Subcutaneous adipose tissue (tissue), 4 donors: ENCODE results near the gene TSPAN31. TPM values are rescaled to one million over a fixed set of nuclear protein-coding genes. Genes with fewer than 3 reads are reported as not detected.

Experiments used
- total RNA-seq, 4 donors: library from RNA; depleted of rRNA; stranded (reverse); fragments of >200 nt; gene quantifications; one replicate each; pipeline ENCODE4 v1.1.0, GENCODE V29; 2016
- TF ChIP-seq, protein P1 (sequence below): fragments of 450-650 bp; IDR thresholded peaks from one replicate; pipeline ENCODE4 v1.5.1; 2016; ENCODE audit warnings: low read depth, mild to moderate bottlenecking, control low read depth, antibody characterized with exemption, moderate library complexity

TSPAN31 gene
- total RNA-seq, 4 donors from 2014 or later = 52.8 to 116 (median 62.2) TPM

DNA sequence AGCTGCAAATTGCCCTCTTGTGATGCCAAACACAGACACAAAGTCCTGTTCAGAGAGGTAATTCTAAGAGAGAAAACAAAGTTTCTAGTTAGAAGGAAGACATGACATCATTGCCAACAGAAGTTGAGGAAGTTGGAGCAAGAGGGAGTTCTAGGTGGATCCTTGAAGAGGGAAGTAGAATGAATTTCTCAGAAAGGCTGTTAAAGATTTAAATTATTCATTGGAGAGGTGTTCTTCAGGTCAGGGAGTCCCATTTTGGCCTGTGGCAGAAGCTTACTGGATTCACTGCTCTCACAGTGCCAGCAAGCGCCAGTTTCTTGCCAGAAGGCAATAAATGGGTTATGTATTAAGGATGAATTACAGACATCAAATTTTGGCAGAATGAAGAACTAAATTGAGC, 53.1 kb downstream of the TSPAN31 start:
- TF ChIP-seq, protein P1, sequence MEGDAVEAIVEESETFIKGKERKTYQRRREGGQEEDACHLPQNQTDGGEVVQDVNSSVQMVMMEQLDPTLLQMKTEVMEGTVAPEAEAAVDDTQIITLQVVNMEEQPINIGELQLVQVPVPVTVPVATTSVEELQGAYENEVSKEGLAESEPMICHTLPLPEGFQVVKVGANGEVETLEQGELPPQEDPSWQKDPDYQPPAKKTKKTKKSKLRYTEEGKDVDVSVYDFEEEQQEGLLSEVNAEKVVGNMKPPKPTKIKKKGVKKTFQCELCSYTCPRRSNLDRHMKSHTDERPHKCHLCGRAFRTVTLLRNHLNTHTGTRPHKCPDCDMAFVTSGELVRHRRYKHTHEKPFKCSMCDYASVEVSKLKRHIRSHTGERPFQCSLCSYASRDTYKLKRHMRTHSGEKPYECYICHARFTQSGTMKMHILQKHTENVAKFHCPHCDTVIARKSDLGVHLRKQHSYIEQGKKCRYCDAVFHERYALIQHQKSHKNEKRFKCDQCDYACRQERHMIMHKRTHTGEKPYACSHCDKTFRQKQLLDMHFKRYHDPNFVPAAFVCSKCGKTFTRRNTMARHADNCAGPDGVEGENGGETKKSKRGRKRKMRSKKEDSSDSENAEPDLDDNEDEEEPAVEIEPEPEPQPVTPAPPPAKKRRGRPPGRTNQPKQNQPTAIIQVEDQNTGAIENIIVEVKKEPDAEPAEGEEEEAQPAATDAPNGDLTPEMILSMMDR = no peak

Other genes with a start within 250 kb of the TSPAN31 start
- gene DDIT3, start 224.5 kb upstream of the TSPAN31 start, total RNA-seq = 10 to 100 TPM; 23.3 to 68.8 (median 45.1) TPM
- 10 to 100 TPM; 14.8 to 41.4 (median 16.8) TPM for gene MBD6, start 222.2 kb upstream of the TSPAN31 start, total RNA-seq
- gene DCTN2, start 197.8 kb upstream of the TSPAN31 start, total RNA-seq = 100 to 1,000 TPM in 3 of 4 donors, 10 to 100 TPM in 1; 78.6 to 161 (median 131) TPM
- gene KIF5A, start 195.0 kb upstream of the TSPAN31 start, total RNA-seq = under 1 TPM in 2 of 4 donors, not detected in 2; 0.17 to 0.38 TPM
- gene PIP4K2C, start 153.8 kb upstream of the TSPAN31 start, total RNA-seq = 10 to 100 TPM; 10.7 to 13.2 (median 11.9) TPM
- gene DTX3, start 140.2 kb upstream of the TSPAN31 start, total RNA-seq = 1 to 10 TPM; 1.8 to 4.8 (median 4.0) TPM
- gene ARHGEF25, start 133.6 kb upstream of the TSPAN31 start, total RNA-seq = 10 to 100 TPM in 1 of 4 donors, 1 to 10 TPM in 3; 2.1 to 13.6 (median 8.9) TPM
- 1 to 10 TPM in 1 of 4 donors, under 1 TPM in 3; 0.17 to 3.4 (median 0.49) TPM for gene B4GALNT1, start 111.8 kb upstream of the TSPAN31 start, total RNA-seq
- gene OS9, start 50.9 kb upstream of the TSPAN31 start, total RNA-seq = 100 to 1,000 TPM; 120 to 390 (median 277) TPM
- 1 to 10 TPM in 3 of 4 donors, under 1 TPM in 1; 0.49 to 2.8 (median 2.0) TPM for gene AGAP2, start 6.3 kb upstream of the TSPAN31 start, total RNA-seq
- gene CDK4, start 7.3 kb downstream of the TSPAN31 start, total RNA-seq = 100 to 1,000 TPM in 1 of 4 donors, 10 to 100 TPM in 3; 66.3 to 104 (median 83.6) TPM
- gene MARCHF9, start 10.1 kb downstream of the TSPAN31 start, total RNA-seq = 10 to 100 TPM in 1 of 4 donors, 1 to 10 TPM in 3; 4.2 to 10.5 (median 5.2) TPM
- under 1 TPM in 2 of 4 donors, not detected in 2; 0.17 to 0.44 TPM for gene CYP27B1, start 22.0 kb downstream of the TSPAN31 start, total RNA-seq
- 10 to 100 TPM in 1 of 4 donors, 1 to 10 TPM in 3; 4.4 to 13.7 (median 6.2) TPM for gene METTL1, start 27.1 kb downstream of the TSPAN31 start, total RNA-seq
- gene EEF1AKMT3, start 27.6 kb downstream of the TSPAN31 start, total RNA-seq = 10 to 100 TPM; 10.3 to 14.6 (median 11.4) TPM
- gene TSFM, start 37.7 kb downstream of the TSPAN31 start, total RNA-seq = 10 to 100 TPM; 16.7 to 26.0 (median 22.9) TPM
- gene AVIL, start 73.7 kb downstream of the TSPAN31 start, total RNA-seq = 1 to 10 TPM; 1.8 to 7.5 (median 4.6) TPM
- gene CTDSP2, start 101.7 kb downstream of the TSPAN31 start, total RNA-seq = 100 to 1,000 TPM; 126 to 167 (median 139) TPM
- 10 to 100 TPM; 12.9 to 44.6 (median 28.5) TPM for gene ATP23, start 196.5 kb downstream of the TSPAN31 start, total RNA-seq